HL-60 (cell line): ENCODE measurements around the gene MDN1.

Experiments used
- GABPA ChIP-seq: IDR thresholded peaks from 2 replicates; pipeline ENCODE4 v1.6.1; 2012; ENCODE audit warnings: low read depth
- POLR2AphosphoS5 ChIP-seq: IDR thresholded peaks from 2 replicates; pipeline ENCODE4 v1.6.1; 2012; ENCODE audit warnings: low read depth
- TF ChIP-seq, protein P1 (sequence below): IDR thresholded peaks from one replicate; pipeline ENCODE4 v1.5.1; 2011; ENCODE audit warnings: low read length, control low read depth, inconsistent platforms; ENCODE audit not compliant: insufficient read depth
- TF ChIP-seq, protein P2 (sequence below): IDR thresholded peaks from 2 replicates; pipeline ENCODE4 v1.6.1; 2012; ENCODE audit warnings: low read depth; ENCODE audit not compliant: insufficient replicate concordance

- TF ChIP-seq, protein P1, sequence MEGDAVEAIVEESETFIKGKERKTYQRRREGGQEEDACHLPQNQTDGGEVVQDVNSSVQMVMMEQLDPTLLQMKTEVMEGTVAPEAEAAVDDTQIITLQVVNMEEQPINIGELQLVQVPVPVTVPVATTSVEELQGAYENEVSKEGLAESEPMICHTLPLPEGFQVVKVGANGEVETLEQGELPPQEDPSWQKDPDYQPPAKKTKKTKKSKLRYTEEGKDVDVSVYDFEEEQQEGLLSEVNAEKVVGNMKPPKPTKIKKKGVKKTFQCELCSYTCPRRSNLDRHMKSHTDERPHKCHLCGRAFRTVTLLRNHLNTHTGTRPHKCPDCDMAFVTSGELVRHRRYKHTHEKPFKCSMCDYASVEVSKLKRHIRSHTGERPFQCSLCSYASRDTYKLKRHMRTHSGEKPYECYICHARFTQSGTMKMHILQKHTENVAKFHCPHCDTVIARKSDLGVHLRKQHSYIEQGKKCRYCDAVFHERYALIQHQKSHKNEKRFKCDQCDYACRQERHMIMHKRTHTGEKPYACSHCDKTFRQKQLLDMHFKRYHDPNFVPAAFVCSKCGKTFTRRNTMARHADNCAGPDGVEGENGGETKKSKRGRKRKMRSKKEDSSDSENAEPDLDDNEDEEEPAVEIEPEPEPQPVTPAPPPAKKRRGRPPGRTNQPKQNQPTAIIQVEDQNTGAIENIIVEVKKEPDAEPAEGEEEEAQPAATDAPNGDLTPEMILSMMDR: no peak
- no peak for TF ChIP-seq POLR2AphosphoS5
- TF ChIP-seq, protein P2, sequence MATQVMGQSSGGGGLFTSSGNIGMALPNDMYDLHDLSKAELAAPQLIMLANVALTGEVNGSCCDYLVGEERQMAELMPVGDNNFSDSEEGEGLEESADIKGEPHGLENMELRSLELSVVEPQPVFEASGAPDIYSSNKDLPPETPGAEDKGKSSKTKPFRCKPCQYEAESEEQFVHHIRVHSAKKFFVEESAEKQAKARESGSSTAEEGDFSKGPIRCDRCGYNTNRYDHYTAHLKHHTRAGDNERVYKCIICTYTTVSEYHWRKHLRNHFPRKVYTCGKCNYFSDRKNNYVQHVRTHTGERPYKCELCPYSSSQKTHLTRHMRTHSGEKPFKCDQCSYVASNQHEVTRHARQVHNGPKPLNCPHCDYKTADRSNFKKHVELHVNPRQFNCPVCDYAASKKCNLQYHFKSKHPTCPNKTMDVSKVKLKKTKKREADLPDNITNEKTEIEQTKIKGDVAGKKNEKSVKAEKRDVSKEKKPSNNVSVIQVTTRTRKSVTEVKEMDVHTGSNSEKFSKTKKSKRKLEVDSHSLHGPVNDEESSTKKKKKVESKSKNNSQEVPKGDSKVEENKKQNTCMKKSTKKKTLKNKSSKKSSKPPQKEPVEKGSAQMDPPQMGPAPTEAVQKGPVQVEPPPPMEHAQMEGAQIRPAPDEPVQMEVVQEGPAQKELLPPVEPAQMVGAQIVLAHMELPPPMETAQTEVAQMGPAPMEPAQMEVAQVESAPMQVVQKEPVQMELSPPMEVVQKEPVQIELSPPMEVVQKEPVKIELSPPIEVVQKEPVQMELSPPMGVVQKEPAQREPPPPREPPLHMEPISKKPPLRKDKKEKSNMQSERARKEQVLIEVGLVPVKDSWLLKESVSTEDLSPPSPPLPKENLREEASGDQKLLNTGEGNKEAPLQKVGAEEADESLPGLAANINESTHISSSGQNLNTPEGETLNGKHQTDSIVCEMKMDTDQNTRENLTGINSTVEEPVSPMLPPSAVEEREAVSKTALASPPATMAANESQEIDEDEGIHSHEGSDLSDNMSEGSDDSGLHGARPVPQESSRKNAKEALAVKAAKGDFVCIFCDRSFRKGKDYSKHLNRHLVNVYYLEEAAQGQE: no peak
- TF ChIP-seq GABPA: no peak
Measured at GRCh38 chr6:89799756-89800155, 19.8 kb downstream of the MDN1 start.
